HepG2 (cell line): ENCODE measurements around the gene RDH12. TPM values are rescaled to one million over a fixed set of nuclear protein-coding genes. Genes with fewer than 3 reads are reported as not detected.

Source experiments
- ATAC-seq: fragments of 200-7000 bp; cut with Tn5 transposase; 3 replicates; pipeline ENCODE4 v1.9.1; 2020; ENCODE audit warnings: mild to moderate bottlenecking, moderate library complexity
- BruUV-seq: library from RNA; stranded (reverse); fragments of 400-500 nt; replicated peaks from 2 replicates; lab custom pipeline; 2021; lab: Mats Ljungman, UMichigan
- CTCF ChIA-PET: fragments of 300-600 bp; formaldehyde crosslinking; extraction: SDS; loops from one replicate; lab custom pipeline; 2021; ENCODE audit warnings: low total read pairs, inconsistent platforms, low intra/inter-chr PET ratio; lab: Yijun Ruan, JAX
- POLR2A ChIA-PET: fragments of 350-600 bp; sonication (Branson Sonifier 250); formaldehyde crosslinking; loops from one replicate; lab custom pipeline; 2020; ENCODE audit warnings: antibody characterized with exemption, inconsistent platforms; lab: Yijun Ruan, JAX
- DNase-seq: peaks from one replicate; pipeline ENCODE4 v3.0.0-alpha.2; 2015; ENCODE audit warnings: low spot score
- FAIRE-seq: peaks from 3 replicates; lab custom pipeline; 2011; peaks lifted over from hg19 to GRCh38; lab: Jason Lieb, UNC
- H2AFZ ChIP-seq: one replicate; pipeline ENCODE4 v1.6.1; 2011; ENCODE audit warnings: low read length, inconsistent platforms
- H3K27ac ChIP-seq: fragments of 300-600 bp; 3 replicates; pipeline ENCODE4 v1.8.0; 2011; ENCODE audit warnings: mixed run types, mild to moderate bottlenecking, mixed read lengths, low read length, inconsistent platforms; ENCODE audit not compliant: insufficient read depth; ENCODE audit errors: extremely low read length
- H3K27me3 ChIP-seq, 2 experiments: fragments of 200-600 bp in 1 of 2; 2 replicates in 1 of 2; 3 replicates in 1 of 2; pipeline versions ENCODE4 v1.6.0 to v1.8.0; 2011; ENCODE audit warnings: low read length in 2 of 2, mild to moderate bottlenecking in 2 of 2, moderate library complexity in 2 of 2, inconsistent platforms in 1 of 2; ENCODE audit not compliant: insufficient read depth in 2 of 2, control insufficient read depth in 1 of 2
- H3K36me3 ChIP-seq, 2 experiments: fragments of 200-600 bp in 1 of 2; replicated peaks in 1 of 2; 2 replicates in 1 of 2; 3 replicates in 1 of 2; pipeline versions ENCODE4 v1.5.1 to v1.8.0; 2011; ENCODE audit warnings: low read length in 2 of 2, inconsistent platforms in 1 of 2; ENCODE audit not compliant: insufficient read depth in 2 of 2, control insufficient read depth in 1 of 2
- H3K4me1 ChIP-seq: 2 replicates; pipeline ENCODE4 v1.5.1; 2012; ENCODE audit warnings: low read length, inconsistent platforms; ENCODE audit not compliant: insufficient read depth
- H3K4me2 ChIP-seq: 2 replicates; pipeline ENCODE4 v1.6.0; 2011; ENCODE audit warnings: low read depth, low read length, inconsistent platforms
- H3K4me3 ChIP-seq, 3 experiments: fragments of 200-600 bp in 1 of 3; sonication (generic), shearing (Covaris generic) in 1 of 3; replicated peaks in 1 of 3; 2 replicates each; pipeline ENCODE4 v1.5.1; 2011 to 2016; ENCODE audit warnings: low read length in 3 of 3, inconsistent platforms in 2 of 3, low read depth in 2 of 3, mild to moderate bottlenecking in 2 of 3, control low read depth in 1 of 3, mixed read lengths in 1 of 3; ENCODE audit not compliant: insufficient read depth in 1 of 3
- H3K79me2 ChIP-seq: one replicate; pipeline ENCODE4 v1.6.1; 2011; ENCODE audit warnings: low read length, inconsistent platforms; ENCODE audit not compliant: insufficient read depth
- H3K9ac ChIP-seq: 2 replicates; pipeline ENCODE4 v1.6.0; 2011; ENCODE audit warnings: mild to moderate bottlenecking, low read depth, low read length, inconsistent platforms; ENCODE audit not compliant: insufficient read depth
- H3K9me3 ChIP-seq: 2 replicates; pipeline ENCODE4 v1.5.1; 2012; ENCODE audit warnings: mild to moderate bottlenecking, low read length
- H4K20me1 ChIP-seq: 2 replicates; pipeline ENCODE4 v1.6.0; 2011; ENCODE audit warnings: inconsistent platforms, mild to moderate bottlenecking, low read length, moderate library complexity; ENCODE audit not compliant: insufficient read depth
- ATRX ChIP-seq: sonication (generic); formaldehyde crosslinking; IDR thresholded peaks from 2 replicates; pipeline ENCODE4 v1.4.0; 2020; ENCODE audit warnings: missing genetic modification reagents, borderline replicate concordance
- CBFB ChIP-seq: sonication (generic); formaldehyde crosslinking; IDR thresholded peaks from 2 replicates; pipeline ENCODE4 v1.4.0; 2020; ENCODE audit warnings: missing genetic modification reagents
- GPN1 ChIP-seq: sonication (generic); formaldehyde crosslinking; IDR thresholded peaks from 2 replicates; pipeline ENCODE4 v1.5.1; 2020; ENCODE audit warnings: missing genetic modification reagents, borderline replicate concordance
- NFKBIZ ChIP-seq: IDR thresholded peaks from 2 replicates; pipeline ENCODE4 v1.6.1; 2018; ENCODE audit warnings: missing genetic modification reagents, missing compliant biosample characterization
- REL ChIP-seq: sonication (generic); formaldehyde crosslinking; conservative IDR thresholded peaks from 2 replicates; pipeline ENCODE4 v1.8.0; 2022; ENCODE audit warnings: mild to moderate bottlenecking, missing genetic modification reagents, moderate library complexity
- ZFX ChIP-seq: sonication (generic); formaldehyde crosslinking; IDR thresholded peaks from 2 replicates; pipeline ENCODE4 v1.4.0; 2020; ENCODE audit warnings: mild to moderate bottlenecking, low read depth, missing genetic modification reagents, moderate library complexity
- ZNF232 ChIP-seq: sonication (generic); formaldehyde crosslinking; IDR thresholded peaks from 2 replicates; pipeline ENCODE4 v1.4.0; 2020; ENCODE audit warnings: missing genetic modification reagents, borderline replicate concordance
- ZNF7 ChIP-seq: IDR thresholded peaks from 2 replicates; pipeline ENCODE4 v1.6.1; 2016; ENCODE audit warnings: missing biosample characterization, missing genetic modification reagents
- ZNF777 ChIP-seq: sonication (generic); formaldehyde crosslinking; IDR thresholded peaks from 2 replicates; pipeline ENCODE4 v1.4.0; 2020; ENCODE audit warnings: missing genetic modification reagents
- WGBS: methylation state at CpG from one replicate; pipeline ENCODE4 v1.1.6; 2017; ENCODE audit warnings: low lambda C conversion rate; 5-methylcytosine and 5-hydroxymethylcytosine counted together
- in situ Hi-C: cut with HindIII; loops from 2 replicates; pipeline ENCODE4 v1.10.0; 2017; ENCODE audit warnings: low pct_unique_long_range_greater_than_20kb; ENCODE audit not compliant: extremely low pct_ligation_motif_present
- intact Hi-C: fragments of 100-400 bp; cut with micrococcal nuclease; formaldehyde crosslinking; loops from one replicate; pipeline ENCODE4 v1.10.0; 2022; ENCODE audit not compliant: unreplicated experiment
- polyA plus RNA-seq, 8 experiments: library from polyadenylated mRNA; depleted of rRNA in 3 of 8; stranded (reverse) in 7 of 8; unstranded in 1 of 8; fragments of >200 nt; fragmentation: Illumina TruSeq in 4 of 8; extraction: Trizol in 4 of 8; gene quantifications; 2 replicates each; pipeline versions ENCODE4 v1.2.1 to v1.2.3, GENCODE V29; 2011 to 2016; ENCODE audit warnings: low read depth in 4 of 8, missing spikeins in 1 of 8, mixed read lengths in 1 of 8; ENCODE audit not compliant: insufficient read depth in 1 of 8
- total RNA-seq, 5 experiments: library from RNA; depleted of rRNA; stranded (reverse); fragments of >200 nt; fragmentation: Illumina TruSeq; extraction: Trizol; gene quantifications; 2 replicates each; pipeline ENCODE4 v1.2.3, GENCODE V29; 2016; ENCODE audit warnings: low read depth in 1 of 5
- TF ChIP-seq, protein P1 (sequence below): sonication (generic); formaldehyde crosslinking; IDR thresholded peaks from 2 replicates; pipeline ENCODE4 v1.4.0; 2020; ENCODE audit warnings: missing genetic modification reagents

RDH12 gene
- total and polyA plus RNA-seq, 2 of the 13 experiments (the other 11 are each of a cell fraction or from before 2014, with no cell fraction given), result 1.6 to 2.1 TPM

DNA sequence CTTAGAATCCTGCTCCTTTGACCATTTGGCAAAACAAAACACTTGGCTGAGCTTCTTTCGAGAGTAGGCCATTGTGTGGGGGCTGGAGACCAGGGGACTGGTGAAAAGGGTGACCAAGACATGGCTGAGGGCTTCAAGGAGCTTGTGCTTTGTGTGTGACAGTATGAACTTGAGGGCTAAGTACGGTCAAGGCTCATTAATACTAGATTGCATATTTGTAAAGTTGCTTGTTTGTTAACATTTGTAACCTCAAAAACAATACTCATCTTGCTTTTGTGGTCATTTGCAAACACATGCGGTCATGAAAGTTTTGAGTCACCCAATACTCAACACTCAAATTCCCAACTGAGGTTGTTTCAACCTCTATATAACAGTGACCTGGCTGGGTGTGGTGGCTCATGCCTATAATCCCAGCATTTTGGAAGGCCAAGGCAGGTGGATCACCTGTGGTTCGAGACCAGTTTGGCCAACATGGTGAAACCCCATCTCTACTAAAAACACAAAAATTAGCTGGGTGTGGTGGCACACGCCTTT, 72.2 kb downstream of the RDH12 start:
- no peaks in the 10 kb centered on the region for H3K27me3 ChIP-seq
- no peak for TF ChIP-seq REL (CRISPR knock-in tag)
- TF ChIP-seq ZNF232 (CRISPR knock-in tag), result no peak
- no peak for TF ChIP-seq GPN1 (CRISPR knock-in tag)
- no peak for TF ChIP-seq NFKBIZ (CRISPR knock-in tag)
- TF ChIP-seq ATRX (CRISPR knock-in tag), result no peak
- TF ChIP-seq CBFB (CRISPR knock-in tag), result no peak
- no peak for TF ChIP-seq ZFX (CRISPR knock-in tag)
- TF ChIP-seq, protein P1, sequence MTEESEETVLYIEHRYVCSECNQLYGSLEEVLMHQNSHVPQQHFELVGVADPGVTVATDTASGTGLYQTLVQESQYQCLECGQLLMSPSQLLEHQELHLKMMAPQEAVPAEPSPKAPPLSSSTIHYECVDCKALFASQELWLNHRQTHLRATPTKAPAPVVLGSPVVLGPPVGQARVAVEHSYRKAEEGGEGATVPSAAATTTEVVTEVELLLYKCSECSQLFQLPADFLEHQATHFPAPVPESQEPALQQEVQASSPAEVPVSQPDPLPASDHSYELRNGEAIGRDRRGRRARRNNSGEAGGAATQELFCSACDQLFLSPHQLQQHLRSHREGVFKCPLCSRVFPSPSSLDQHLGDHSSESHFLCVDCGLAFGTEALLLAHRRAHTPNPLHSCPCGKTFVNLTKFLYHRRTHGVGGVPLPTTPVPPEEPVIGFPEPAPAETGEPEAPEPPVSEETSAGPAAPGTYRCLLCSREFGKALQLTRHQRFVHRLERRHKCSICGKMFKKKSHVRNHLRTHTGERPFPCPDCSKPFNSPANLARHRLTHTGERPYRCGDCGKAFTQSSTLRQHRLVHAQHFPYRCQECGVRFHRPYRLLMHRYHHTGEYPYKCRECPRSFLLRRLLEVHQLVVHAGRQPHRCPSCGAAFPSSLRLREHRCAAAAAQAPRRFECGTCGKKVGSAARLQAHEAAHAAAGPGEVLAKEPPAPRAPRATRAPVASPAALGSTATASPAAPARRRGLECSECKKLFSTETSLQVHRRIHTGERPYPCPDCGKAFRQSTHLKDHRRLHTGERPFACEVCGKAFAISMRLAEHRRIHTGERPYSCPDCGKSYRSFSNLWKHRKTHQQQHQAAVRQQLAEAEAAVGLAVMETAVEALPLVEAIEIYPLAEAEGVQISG (CRISPR knock-in tag), result no peak
- no peak for TF ChIP-seq ZNF777
- TF ChIP-seq ZNF7 (CRISPR knock-in tag), result no peak
- intact Hi-C loops, result no loop called here
- no peaks in the 10 kb centered on the region for H3K79me2 ChIP-seq
- H3K4me1 ChIP-seq, result no peaks in the 10 kb centered on the region
- TSS peak; percentile 19 for BruUV-seq
- H3K4me2 ChIP-seq, result no peak overlapping the region
- no peak overlapping the region for H3K4me3 ChIP-seq
- H3K27ac ChIP-seq, result no peak overlapping the region
- FAIRE-seq, result no peak
- no peaks in the 10 kb centered on the region for H4K20me1 ChIP-seq
- no peak for DNase-seq
- in situ Hi-C loops, result no loop called here
- ChIA-PET CTCF (no interaction called here), POLR2A (no interaction called here)
- ATAC-seq, result no peak
- no peak overlapping the region for H3K9ac ChIP-seq
- H3K9me3 ChIP-seq, result no peaks in the 10 kb centered on the region
- 97% methylated on average over 5 of the region's 5 CpGs for WGBS
- no peak overlapping the region for H2AFZ ChIP-seq
- H3K36me3 ChIP-seq, result peaks cover 25 to 86% of the 10 kb centered on the region in 2 experiments
